ENCODE results near the gene SLCO6A1.

DNA sequence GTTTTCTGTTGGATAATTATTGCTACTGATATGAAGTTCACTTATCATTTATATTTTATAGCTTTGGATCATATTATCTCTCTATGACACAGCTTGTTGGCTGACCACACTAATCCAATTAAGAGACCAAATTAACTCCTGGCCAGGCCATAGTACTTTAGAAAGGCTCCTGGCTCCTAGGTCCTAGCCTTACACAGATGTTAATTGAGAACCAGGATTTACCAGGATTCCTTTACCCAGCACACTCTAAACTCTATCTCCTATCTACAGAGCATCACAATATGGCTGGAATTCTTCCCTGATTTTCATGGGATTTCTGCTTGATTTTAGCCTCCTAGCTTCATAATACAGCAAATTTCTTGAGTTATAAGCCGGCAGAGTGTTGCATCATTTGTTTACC lies 80.3 kb downstream of the SLCO6A1 start:
- TF ChIP-seq CTCF (IDR thresholded peaks at IDR 0.05; ENCODE audit: low read depth, low read length) (no peak), POLR2A (IDR thresholded peaks at IDR 0.05; ENCODE audit: extremely low read depth, insufficient read length) (no peak), MYC (IDR thresholded peaks at IDR 0.05; ENCODE audit: low read depth, low read length) (no peak)
- TF ChIP-seq, protein P1, sequence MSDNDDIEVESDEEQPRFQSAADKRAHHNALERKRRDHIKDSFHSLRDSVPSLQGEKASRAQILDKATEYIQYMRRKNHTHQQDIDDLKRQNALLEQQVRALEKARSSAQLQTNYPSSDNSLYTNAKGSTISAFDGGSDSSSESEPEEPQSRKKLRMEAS (IDR thresholded peaks at IDR 0.05; ENCODE audit: low read depth, low read length): no peak

Data from NB4 (cell line).